GM18519 (cell line): ENCODE measurements around the gene SEMA3C.

ENCODE experiments used
- ATAC-seq: cut with Tn5 transposase; IDR thresholded peaks from one replicate; pipeline ENCODE4 v1.9.1; 2021; ENCODE audit warnings: mild to moderate bottlenecking, moderate library complexity; ENCODE audit not compliant: unreplicated experiment, low FRiP score

Gene SEMA3C

DNA sequence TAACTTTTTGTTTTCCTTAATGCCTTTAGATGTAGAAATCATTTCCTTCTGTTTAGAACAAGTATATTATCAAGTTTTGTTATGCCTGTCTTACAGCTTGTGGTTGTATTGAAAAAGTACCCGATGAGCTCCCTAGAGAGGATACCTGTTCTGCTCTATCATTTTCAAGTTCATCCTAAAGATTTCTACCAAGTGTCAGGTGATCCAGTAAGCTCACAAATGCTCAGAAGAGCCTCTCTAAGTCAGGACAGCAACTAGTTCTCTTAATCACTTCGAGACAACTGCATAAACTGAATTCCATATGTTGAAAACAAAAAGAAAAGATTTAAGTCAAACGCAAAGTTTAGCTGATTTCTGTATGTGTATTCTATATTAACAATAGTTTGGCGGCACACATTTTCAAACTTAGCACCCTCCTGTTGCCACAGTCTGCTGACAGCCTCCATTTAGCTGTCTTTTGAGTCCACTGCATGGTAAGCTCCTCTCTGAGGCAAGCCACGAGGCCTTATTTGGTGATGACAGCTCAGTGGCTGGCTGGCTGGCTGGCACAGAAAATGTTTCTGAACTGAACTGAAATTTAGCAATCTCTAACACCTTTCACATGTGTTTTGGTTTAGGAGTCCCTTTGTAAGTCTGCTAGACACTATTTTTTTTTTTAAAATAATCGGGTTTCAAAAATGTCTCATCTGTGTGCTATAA lies 59.4 kb downstream of the SEMA3C start:
- no peak for ATAC-seq

DNA sequence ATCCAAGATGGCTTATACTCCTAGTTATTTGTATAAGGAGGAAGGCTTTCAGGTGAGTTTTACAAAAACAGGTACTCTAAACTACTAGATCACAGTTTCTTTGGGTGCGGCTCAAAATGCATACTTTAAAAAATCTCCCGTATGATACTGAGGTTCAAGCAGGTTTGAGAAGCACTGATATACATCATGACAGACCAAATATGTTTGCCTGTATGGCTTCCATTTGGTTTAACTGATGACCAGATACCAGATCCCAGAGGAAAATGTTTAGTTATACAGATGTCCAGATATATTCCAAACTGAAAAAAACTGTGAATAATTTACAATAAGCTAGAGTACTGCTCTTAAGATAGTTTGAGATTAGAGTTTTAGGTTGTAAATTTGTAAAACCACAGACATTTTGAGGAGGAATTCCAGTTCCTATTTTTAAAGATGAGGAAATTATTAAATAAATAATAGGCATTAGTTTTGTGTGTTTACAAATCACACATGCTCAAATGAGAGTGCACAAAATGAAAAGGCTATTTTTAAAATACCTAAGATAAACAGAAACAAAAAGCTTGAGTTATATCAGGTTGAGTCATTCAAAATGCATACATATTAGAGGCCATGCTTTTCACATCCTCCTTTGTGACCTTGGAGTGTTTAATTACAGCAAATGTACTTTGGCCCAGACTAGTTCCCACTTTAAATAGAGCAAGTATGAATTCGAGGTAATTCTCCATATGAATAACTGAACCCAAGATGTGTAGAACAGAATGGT lies 60.5 kb downstream of the SEMA3C start:
- ATAC-seq, result peak; percentile 40

DNA sequence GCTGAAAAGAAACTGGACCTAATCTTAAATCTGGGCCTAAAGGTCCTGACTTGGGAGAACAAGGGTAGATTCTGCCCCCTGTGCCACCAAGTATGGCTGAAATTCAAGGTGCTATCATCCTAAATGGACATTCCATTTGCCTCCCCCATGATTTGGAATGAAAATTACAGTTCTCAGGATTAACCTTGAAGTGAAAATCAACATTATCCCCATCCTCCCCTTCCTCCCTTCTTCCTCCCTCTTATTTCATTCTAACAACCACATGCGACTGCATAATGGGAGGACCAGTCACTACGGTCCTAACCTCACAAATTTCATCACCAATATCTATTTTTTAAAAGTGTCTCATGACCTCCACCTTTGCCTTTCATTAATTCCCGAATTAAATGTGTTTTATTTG lies 62.1 kb downstream of the SEMA3C start:
- ATAC-seq, result no peak

DNA sequence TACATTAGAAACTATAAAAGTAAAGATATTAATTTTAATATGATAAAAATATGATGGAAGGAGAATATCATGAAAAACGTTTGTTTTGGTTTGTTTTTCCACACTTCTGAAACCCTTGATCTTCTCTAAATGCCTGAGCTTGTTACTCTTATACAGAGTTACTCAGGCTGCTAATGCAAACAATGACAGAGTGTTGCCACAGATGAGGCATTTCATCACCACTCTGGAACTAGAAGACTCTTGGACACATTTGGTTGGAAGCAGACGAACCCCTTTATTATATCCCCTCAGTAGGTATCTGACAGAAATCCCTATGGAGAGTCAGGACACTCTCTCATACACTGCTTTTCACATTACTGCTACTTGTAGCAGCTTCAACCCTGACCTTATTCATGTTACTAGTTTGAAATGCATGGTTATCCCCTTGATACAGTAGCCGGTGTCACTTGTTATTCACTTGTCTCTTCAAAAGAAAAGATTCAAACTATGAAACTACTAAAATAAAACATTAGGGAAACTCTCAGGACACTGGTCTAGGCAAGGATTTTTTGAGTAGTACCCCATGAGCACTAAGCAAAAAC lies 66.9 kb downstream of the SEMA3C start:
- no peak for ATAC-seq

DNA sequence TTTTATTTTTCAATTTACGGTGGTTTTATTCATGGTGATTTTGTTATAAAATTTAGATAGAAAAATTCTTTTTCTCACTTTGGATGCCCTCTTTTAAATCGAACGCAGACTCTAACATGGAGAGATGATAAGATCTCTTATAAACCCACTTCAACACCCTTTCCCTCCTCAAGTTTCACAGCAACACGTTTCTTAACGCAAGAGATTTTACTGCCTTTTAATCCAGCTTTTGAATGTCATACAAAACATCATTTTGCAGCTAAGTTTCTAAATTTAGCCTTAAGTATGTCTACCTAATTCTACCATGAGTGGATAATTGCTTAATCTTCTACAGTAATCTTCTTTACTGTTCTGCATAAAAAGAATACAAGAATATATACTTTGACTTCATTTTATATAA lies 70.0 kb downstream of the SEMA3C start:
- no peak for ATAC-seq

DNA sequence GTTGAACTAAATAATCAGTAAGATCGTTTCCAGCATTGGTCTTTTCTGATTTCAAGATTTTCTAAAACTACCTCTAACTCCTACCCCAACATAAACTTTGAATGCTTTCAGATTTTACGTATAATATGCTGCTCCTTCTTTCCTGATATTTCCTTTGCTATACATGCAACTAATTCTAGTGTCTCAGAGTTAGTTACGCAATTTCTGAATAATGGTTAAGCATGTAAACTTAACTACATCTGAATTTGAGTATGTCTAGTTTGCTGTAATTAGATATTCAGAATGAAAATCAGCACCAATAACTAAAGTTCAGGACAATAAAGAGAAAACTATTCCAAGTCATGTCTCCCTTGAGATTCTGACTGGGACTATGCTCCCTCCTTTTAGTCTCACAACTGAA lies 71.0 kb downstream of the SEMA3C start:
- no peak for ATAC-seq

DNA sequence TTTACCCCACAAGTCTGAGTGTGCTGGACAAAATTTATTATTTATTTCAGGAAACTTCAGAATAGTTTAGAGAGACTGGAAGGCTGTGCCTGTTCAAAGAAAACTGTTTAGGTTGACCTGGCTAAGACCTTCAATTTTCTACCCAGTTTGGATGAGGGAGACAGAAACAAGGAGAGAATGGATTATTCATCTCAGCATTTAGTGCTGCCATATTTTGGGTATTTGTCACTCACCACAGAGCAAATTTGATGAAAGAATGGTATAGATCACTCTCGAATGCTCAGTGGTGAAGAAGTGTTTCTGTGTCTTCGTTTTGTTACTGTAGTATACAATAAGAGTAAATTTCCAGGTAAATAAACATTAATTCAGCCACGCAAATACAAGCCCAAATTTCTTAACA lies 71.8 kb downstream of the SEMA3C start:
- ATAC-seq, result no peak

DNA sequence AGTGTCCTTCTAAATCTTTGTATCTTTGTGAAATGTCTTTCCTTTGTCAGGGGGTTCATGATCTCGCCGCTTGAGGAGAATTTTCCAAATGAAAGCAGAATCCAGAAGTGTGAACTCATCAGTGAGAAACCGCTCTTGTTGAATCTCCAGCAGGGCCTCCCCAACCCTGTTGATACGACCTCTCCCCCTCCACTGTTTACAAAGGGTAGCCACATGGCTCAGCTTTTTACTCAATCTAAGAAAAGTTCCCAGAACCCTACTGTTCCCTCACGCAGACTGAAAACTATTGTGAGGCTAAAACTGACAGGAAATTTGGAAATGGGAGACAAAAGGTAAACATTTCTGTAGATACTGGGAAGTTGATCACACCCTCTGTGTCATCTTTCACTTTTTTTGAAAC lies 73.9 kb downstream of the SEMA3C start:
- ATAC-seq, result no peak

DNA sequence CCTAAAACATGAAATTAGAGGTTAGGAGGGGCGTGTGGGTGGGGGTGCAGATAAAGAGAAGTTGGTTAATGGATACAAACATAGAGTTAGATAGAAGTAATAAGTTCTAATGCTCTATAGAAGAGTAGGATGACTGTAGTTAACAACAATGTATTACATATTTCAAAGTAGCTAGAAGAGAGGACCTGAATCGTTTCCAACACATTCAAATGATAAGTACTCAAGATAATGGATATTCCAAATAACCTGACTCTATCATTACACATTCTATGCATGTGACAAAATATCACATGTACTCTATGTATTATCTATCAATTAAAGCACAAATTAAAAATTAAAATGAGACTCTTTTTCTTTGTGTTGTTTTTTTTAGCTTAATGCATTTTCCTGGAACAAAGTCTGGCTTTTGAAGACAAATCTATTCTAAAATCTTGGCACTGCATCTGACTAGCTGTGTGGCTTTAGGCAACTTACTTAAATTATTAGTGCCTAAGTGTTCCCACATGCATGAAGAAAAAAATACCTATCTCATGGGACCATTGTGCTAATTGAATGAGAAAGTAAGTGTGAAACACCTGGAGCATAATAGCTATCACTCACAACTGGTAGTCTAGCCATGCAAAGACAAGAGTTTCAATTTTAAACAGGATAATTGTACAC lies 75.7 kb downstream of the SEMA3C start:
- no peak for ATAC-seq

DNA sequence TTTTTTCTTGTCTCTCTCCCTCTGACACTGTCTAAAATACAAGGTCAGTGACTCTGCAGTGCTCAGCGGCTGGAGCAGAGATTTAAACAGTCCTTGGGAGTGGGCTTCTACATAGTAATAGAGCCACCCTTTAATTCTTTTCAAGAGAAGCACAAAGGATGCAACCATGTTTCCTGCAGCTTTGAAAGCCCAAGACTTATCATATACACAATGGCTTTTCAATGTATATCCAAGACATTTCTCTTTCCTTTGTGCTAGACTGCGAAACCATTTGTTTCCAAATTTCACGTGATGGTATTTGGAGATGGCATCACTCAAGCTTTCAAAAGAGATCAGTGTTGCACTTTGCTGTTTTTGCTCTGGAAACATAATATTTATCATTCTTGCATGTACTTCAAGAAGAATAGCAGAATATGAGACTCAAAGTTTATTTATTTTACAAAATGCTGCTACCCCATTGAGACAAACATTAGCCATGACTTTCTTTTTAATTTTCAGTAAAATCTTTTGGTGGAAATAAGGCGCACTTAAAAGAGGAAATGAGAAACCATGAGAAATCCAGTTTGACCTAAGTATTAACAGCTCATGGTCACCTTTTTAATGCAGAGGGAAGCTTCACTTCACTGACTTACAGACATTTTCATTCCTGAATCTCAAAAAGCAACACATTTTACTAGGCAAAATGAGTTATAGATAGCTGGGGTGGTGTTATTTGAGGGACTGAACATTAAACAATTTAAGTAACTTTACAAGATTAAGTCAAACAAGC lies 76.6 kb downstream of the SEMA3C start:
- ATAC-seq, result no peak

DNA sequence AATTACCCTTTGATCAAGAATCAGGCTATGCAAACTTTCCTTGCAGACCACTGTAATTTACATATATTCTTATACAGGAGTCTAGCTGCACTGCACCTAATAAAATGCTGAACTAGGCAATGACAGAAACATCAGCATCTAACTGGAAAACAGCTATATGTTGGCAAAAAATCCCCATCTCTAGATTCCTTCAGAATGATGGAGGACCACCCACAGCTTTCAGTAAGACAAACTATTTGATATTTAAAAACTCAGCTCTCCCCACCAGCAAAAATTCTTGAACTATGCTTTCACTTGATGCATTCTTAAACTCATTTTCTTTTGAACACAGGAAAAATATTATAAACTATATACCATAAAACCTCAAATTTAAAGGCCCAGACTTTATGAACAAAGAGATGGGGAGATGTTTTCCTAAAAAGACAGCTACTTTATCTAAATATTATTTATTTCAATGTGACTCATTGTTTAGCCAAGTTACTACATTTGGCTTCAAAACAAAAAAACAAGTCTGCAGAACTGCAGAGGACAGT lies 77.4 kb downstream of the SEMA3C start:
- ATAC-seq, result no peak

DNA sequence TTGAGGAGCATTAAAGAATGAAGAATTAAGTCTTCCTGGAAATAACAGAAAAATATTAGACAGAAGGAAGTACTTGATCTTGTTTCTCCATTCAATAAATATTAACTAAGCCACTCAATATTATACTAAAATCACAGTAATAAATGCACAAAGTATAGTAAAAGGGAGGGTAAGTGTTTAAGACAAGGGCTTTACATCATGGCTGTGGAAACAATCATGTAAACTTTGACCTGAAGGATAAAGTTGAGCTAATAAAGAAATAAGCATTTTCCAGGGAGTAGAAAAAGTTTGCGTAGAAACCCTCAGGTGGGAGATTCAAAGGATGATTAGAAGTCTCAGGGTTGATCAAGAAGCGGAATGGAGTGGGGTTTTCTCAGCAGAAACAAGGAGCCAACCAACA lies 78.2 kb downstream of the SEMA3C start:
- ATAC-seq, result no peak

DNA sequence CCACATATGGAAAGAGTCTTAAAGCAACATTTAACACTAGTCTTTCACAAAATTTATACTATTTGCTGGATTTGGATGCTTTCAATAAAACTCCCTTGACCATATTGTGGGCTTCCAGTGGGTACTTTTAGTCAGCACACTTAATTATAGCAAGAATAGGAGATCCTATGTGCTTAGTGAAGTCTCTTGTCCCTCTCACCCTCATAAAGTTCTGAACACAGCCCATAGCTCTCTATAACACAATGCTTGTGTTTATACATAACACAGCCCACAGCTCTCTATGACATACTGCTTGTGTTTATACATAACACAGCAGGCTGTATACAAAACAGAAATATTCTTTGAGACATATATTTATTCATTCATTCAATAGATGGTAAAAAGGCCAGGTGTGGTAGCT lies 79.0 kb downstream of the SEMA3C start:
- no peak for ATAC-seq

DNA sequence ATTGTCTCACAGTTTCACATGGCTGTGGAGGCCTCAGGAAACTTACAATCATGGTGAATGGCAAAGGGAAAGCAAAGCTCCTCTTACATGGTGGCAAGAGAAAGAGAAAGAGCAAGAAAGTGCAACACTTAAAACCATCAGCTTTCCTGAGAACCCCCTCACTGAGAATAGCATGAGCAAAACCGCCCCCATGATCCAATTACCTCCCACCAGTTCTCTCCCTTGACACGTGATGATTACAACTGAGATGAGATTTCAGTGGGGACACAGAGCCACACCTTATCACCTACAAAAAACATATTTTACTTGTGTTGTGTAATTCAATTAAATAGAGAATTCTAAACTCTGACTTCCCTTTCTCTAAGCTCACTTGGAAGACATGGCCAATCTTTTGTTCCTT lies 80.2 kb downstream of the SEMA3C start:
- ATAC-seq, result no peak

DNA sequence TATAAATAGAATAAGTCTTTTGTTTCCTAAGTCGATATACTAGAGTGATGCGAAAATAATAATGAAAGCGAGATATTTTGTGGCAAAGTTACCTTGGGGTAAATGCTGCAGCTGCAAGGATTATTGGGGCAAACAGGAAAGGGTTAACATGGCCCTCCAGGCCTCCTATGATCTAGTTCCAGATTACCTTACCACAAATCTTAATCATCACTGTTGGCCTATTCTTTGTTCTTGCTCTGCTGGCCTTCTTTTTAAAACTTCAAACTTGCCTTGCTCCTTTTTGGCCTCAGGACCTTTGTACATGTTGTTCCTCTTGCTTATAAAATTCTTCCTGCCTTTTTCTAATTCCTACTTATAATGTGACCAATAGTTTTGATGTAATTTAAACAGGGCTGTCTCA lies 81.5 kb downstream of the SEMA3C start:
- ATAC-seq, result no peak

DNA sequence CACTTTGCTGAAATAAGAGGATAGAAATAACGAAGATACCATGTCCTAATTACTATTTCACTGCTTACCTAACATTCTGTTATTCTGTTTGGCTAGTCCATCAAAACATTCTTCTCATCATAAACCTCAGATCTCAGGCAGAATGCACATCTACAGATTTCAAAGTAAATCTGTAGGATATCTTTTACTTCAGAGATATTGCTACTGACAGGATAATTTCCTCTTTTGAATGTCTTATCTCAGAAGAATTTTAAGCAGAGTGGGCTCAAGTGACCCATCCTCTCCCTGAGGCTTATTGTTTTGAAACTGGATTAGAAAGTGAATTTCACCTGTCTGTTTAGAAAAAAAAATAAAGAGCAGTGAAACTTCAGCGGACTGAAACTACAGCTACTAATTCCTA lies 83.6 kb downstream of the SEMA3C start:
- no peak for ATAC-seq

DNA sequence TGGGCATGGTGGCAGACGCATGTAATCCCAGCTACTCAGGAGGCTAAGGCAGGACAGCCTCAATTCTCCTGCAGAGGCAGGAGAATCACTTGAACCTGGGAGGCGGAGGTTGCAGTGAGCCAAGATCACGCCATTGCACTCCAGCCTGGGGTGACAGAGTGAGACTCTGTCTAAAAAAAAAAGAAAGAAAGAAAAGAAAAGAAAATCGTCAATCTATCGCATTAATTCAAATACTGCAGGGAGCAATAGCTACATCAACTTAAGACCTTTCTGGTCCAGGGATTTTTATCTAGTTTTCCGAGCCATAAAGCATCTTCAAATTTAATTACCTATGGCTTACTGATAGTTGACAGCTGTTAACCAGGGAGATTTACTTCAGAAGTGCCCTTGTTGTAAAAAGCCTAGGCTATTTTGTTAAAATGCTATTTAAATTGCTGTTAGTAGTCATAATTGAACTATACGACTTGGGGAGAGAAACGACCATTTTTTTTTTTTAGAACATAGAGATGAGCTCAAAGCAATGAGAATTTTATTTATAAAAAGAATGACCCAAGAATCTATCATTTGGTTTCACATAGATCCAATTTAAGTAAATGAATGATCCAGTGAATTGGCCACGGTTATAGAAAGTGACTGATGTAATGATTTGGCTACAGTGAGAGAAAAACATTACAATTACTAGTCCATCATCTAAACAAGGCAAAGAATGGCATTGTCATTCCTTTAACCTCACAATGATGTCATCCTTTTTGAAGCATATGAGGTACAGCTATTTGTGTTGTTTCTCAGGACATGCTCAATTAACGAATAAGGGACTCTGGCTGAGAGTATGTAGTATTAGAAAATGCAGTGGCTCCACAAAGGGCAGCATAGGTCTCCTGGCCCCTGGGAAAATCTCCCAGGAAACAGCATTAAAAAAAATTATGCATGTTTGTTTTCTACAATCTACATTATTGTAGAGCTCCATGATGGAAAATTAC lies 85.3 kb downstream of the SEMA3C start:
- ATAC-seq, result no peak

DNA sequence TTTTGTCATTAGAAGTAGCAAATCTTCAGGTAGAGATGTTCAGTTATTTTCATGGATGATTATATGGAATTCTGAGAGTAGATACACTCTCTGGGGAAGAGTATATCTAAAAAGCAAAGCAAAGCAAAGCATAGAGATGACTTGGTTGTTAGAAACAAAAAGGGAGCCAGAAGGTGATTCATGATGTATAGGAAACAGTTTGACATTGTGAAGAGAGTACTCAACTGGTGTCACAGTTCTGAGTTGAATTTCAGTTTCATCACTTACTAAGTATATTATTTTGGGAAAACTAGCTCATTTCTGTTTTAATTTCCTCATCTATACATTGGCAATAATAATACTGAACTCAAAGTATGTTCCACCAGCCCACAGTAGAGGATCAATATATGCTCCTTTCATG lies 86.8 kb downstream of the SEMA3C start:
- ATAC-seq, result no peak

DNA sequence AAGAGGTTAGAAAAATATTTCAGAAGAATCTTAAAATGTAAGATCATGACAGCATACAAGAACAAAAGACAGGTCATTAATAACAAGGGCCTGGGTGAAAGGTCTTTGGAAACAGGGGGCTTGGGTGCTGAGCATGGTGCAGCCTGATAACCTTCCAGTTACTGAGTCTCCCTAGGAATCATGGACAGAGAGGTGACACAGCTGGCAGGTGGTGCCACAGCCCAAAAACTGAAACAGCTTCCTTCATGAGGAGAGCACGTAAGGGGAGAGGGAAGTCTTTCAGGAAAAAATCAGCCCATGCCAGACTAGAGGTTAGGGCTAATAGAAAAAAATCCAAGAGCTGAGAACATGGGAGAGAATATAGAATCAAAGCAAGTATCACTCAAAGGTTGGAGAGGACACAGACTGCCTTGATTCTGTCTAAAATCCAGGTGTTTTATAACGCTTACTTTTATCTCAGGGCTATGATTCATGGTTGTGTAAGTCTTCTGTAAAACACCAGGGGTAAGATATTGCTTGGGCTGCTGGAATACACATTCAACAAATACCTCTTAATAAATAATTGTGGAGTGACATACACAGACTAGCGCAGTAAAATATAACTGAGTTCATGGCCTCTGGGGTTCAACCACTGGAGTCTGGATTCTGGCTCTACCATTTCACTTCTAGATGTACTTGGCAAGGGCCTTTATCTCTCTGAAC lies 88.1 kb downstream of the SEMA3C start:
- ATAC-seq, result no peak
